Measurements from ENCODE around the gene NLRP3.

- TF ChIP-seq CTCF (conservative IDR thresholded peaks at IDR 0.05): no peak
- no peak for TF ChIP-seq EZH2 (IDR thresholded peaks at IDR 0.05; ENCODE audit: low read depth)
Observed at GRCh38 chr1:247407180-247407616, 8.8 kb upstream of the NLRP3 start.
